K562 (cell line): ENCODE results near the gene OR2V2.

Source experiments
- BRD4 ChIP-seq: fragments of 200-600 bp; sonication (generic); IDR thresholded peaks from 2 replicates; pipeline ENCODE4 v1.6.1; 2017; ENCODE audit warnings: inconsistent platforms
- EZH2 ChIP-seq: IDR thresholded peaks from 2 replicates; pipeline ENCODE4 v1.6.1; 2012; ENCODE audit warnings: low read depth, mild to moderate bottlenecking, inconsistent platforms, low read length, borderline replicate concordance
- FOXP4 ChIP-seq: sonication (generic); formaldehyde crosslinking; IDR thresholded peaks from 2 replicates; pipeline ENCODE4 v1.8.0; 2022; ENCODE audit warnings: mild to moderate bottlenecking, missing genetic modification reagents, borderline replicate concordance
- MYC ChIP-seq, 2 experiments: fragments of 250-450 bp in 1 of 2; sonication (Bioruptor Pico) in 1 of 2; IDR thresholded peaks; 2 replicates each; pipeline versions ENCODE4 v1.5.1 to v1.6.1; 2012 to 2021; ENCODE audit warnings: low read depth in 2 of 2, borderline replicate concordance in 1 of 2, improper control_type of control experiment in 1 of 2, low read length in 1 of 2, mild to moderate bottlenecking in 1 of 2, moderate library complexity in 1 of 2
- NELFE ChIP-seq: IDR thresholded peaks from 2 replicates; pipeline ENCODE4 v1.6.1; 2011; ENCODE audit warnings: mild to moderate bottlenecking; ENCODE audit not compliant: insufficient read depth, insufficient read length
- NR3C1 ChIP-seq: sonication (generic); formaldehyde crosslinking; IDR thresholded peaks from 2 replicates; pipeline ENCODE4 v1.8.1; 2022; ENCODE audit warnings: missing genetic modification reagents
- PTBP1 ChIP-seq: fragments of 200-400 bp; formaldehyde crosslinking; IDR thresholded peaks from 2 replicates; pipeline ENCODE4 v1.6.1; 2017; ENCODE audit warnings: low read depth, low read length
- RBM15 ChIP-seq: fragments of 200-400 bp; formaldehyde crosslinking; IDR thresholded peaks from 2 replicates; pipeline ENCODE4 v1.6.1; 2018; ENCODE audit warnings: mild to moderate bottlenecking, low read length, moderate library complexity; ENCODE audit not compliant: insufficient read depth
- TOE1 ChIP-seq, 2 experiments: fragments of 450-650 bp in 1 of 2; sonication (generic) in 1 of 2; formaldehyde crosslinking in 1 of 2; IDR thresholded peaks; 2 replicates each; pipeline versions ENCODE4 v1.7.1 to v1.8.0; 2016 to 2022; ENCODE audit warnings: borderline replicate concordance in 2 of 2, mild to moderate bottlenecking in 2 of 2, antibody characterized with exemption in 1 of 2, inconsistent platforms in 1 of 2, low read depth in 1 of 2, missing genetic modification reagents in 1 of 2, moderate library complexity in 1 of 2
- XRCC5 ChIP-seq: fragments of 200-400 bp; formaldehyde crosslinking; IDR thresholded peaks from 2 replicates; pipeline ENCODE4 v1.6.1; 2017; ENCODE audit warnings: low read depth, mild to moderate bottlenecking, low read length
- ZBTB43 ChIP-seq: sonication (generic); formaldehyde crosslinking; IDR thresholded peaks from 2 replicates; pipeline ENCODE4 v1.8.0; 2023; ENCODE audit warnings: mild to moderate bottlenecking, missing genetic modification reagents
- ZNF778 ChIP-seq: fragments of 450-650 bp; formaldehyde crosslinking; IDR thresholded peaks from 2 replicates; pipeline ENCODE4 v1.4.0; 2020; ENCODE audit warnings: mild to moderate bottlenecking, moderate library complexity

- TF ChIP-seq BRD4 (no peak), FOXP4 (CRISPR knock-in tag) (no peak), ZBTB43 (CRISPR knock-in tag) (no peak), NR3C1 (no peak), XRCC5 (no peak), RBM15 (no peak), ZNF778 (CRISPR knock-in tag) (no peak), MYC (IDR thresholded peaks at IDR 0.05; ENCODE audit: low read depth, low read length) (no peak), MYC (CRISPR knock-in tag; IDR thresholded peaks at IDR 0.05; ENCODE audit: borderline replicate concordance, low read depth) (no peak), EZH2 (no peak), PTBP1 (no peak), TOE1 (IDR thresholded peaks at IDR 0.05; ENCODE audit: borderline replicate concordance) (no peak), TOE1 (CRISPR knock-in tag; IDR thresholded peaks at IDR 0.05; ENCODE audit: borderline replicate concordance, low read depth) (no peak), NELFE (no peak)
Observed at GRCh38 chr5:181171782-181172181, 24.4 kb downstream of the OR2V2 start.
